ENCODE data around the gene CDH23.

Gene CDH23

GRCh38 chr10:71443676-71444075 is 47.0 kb downstream of the CDH23 start:
- DNase-seq = no peak

GRCh38 chr10:71444284-71445054 is 47.7 kb downstream of the CDH23 start:
- no peak for DNase-seq

GRCh38 chr10:71447676-71448075 is 51.0 kb downstream of the CDH23 start:
- DNase-seq = no peak

GRCh38 chr10:71448146-71448545 is 51.4 kb downstream of the CDH23 start:
- DNase-seq = no peak

GRCh38 chr10:71449026-71449425 is 52.3 kb downstream of the CDH23 start:
- no peak for DNase-seq

- no peak for DNase-seq
Measured at GRCh38 chr10:71451754-71452153, 55.0 kb downstream of the CDH23 start.

- DNase-seq = no peak
Measured at GRCh38 chr10:71453186-71453585, 56.5 kb downstream of the CDH23 start.

GRCh38 chr10:71454347-71454746 is 57.6 kb downstream of the CDH23 start:
- DNase-seq = no peak

GRCh38 chr10:71455035-71455434 is 58.3 kb downstream of the CDH23 start:
- DNase-seq = no peak

GRCh38 chr10:71456631-71457030 is 59.9 kb downstream of the CDH23 start:
- DNase-seq = no peak

- DNase-seq = no peak
Measured at GRCh38 chr10:71457908-71458307, 61.2 kb downstream of the CDH23 start.

- no peak for DNase-seq
Measured at GRCh38 chr10:71458387-71458786, 61.7 kb downstream of the CDH23 start.

GRCh38 chr10:71459513-71459912 is 62.8 kb downstream of the CDH23 start:
- no peak for DNase-seq

GRCh38 chr10:71460615-71461014 is 63.9 kb downstream of the CDH23 start:
- DNase-seq = no peak

- no peak for DNase-seq
Measured at GRCh38 chr10:71461457-71461856, 64.7 kb downstream of the CDH23 start.

- peak in 1 of 2 experiments; percentile 33 for DNase-seq
Measured at GRCh38 chr10:71462062-71462935, 65.6 kb downstream of the CDH23 start.

- DNase-seq = no peak
Measured at GRCh38 chr10:71463111-71463510, 66.4 kb downstream of the CDH23 start.

GRCh38 chr10:71465551-71466252 is 69.0 kb downstream of the CDH23 start:
- DNase-seq = no peak

- no peak for DNase-seq
Measured at GRCh38 chr10:71466330-71466729, 69.6 kb downstream of the CDH23 start.

GRCh38 chr10:71467161-71467560 is 70.4 kb downstream of the CDH23 start:
- no peak for DNase-seq

- DNase-seq = no peak
Measured at GRCh38 chr10:71467569-71468362, 71.0 kb downstream of the CDH23 start.

GRCh38 chr10:71468363-71469094 is 71.8 kb downstream of the CDH23 start:
- no peak for DNase-seq
